Measurements from ENCODE around the gene IQCE.
"Not testable (repeated sequence)": the region's sequence is repeated elsewhere in the genome, so short reads cannot be mapped to it uniquely, and the experiment has no call there.

IQCE gene

DNA sequence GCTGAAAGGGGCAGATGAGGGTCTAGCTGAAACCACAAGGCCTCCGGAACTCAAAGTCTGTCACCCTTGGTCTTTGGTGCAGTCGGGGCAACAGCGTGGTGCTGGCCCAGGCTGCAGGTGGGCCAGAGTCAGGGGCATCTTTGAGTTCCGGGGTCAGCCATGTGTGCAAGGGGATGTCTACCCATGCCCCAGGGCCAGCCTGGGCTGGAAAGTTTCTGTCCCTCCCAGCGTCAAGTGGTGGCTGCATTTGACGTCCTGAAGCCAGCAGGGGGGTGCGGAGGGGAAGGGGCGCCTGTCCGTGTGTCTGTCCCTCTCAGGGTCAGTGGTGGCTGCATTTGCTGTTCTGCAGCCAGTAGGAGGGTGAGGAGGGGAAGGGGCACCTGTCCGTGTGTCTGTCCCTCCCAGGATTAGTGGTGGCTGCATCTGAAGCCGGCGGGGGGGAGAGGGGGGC lies 4.1 kb upstream of the IQCE start:
- no peak for DNase-seq

DNA sequence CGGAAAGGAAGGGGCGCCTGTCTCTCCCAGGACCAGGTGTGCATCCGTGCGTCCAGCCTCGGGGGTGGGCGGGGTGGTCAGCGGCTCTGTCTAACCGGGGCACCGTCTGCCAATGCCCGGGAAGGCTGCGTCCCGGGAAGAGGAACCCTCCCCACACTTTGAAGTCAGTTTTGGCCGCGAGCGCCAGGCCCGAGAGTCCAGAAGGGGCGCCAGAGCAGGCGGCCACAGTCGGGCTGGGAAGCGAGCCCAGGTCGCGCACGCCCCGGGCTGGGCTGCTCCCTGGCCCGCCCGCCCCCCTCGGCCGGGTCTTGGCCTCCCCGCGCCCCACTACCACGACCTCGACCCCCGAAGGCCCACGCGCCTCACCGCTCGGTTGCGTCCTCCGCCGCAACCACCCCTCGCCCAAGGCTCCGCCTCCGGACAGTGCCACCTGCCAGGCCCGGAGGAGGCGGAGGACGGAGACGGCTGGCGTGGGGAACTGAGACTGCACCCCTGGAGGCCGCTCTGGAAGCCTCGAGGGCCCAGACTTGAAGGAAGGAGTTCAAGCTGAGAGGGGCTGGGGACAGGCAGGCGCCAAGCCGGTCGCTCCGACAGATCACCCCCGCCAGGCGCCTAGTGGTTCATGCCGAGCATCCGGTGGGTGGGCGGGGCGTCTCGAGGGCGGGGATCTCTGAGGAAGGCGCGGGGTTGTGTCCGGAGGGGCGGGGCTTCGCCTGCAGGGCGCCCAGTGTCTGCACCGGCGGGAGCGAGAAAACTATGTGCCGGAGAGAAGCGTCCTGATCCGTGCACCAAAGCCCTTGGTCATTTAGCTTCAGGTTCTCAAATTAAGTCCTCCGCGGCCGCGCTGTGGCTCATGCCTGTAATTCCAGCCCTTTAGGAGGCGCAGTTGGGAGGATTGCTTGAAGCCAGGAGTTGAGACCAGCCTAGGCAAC lies 3.4 kb upstream of the IQCE start, which contains the start of gene BRAT1:
Gene BRAT1 (minus strand): TSS at position 404 of the 932 bp plus-strand sequence. CDS start 1,093 bp downstream, outside the sequence.
- peak; percentile 91 to 96 (median 92) for DNase-seq

DNA sequence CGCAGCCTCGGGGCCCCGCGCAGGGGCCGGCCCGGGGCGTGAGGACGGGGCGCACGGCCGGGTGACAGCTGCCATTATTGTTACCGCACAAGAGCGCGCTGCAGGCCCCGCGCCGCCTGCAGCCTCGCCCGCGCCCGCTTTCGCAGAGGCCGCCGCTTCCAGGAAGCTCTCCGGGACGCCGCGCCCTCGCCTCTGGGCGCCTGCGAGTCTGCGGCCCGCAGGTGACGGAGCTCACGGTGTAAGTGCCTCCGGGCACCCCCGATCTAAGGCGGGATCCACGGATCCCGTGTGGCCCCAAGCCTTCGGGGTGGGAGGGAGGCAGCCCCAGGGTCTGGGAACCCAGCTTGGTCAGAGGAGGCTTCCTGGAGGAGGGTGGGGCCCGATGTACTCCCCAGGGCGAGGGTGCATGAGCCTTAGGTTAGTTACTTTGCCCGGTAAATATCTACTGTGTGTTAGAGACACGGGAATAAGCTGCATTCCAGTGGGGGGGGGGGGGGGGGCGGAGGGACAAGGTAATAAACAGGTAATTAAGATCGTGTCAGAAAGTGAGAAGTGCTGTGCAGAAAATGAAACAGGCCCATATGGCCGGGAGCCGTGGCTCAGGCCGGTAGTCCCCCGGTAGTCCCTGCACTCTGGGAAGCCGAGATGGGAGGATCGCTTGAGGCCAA lies 638 bp downstream of the IQCE start:
- DNase-seq = peak in 2 of 5 donors; percentile 26 to 48

DNA sequence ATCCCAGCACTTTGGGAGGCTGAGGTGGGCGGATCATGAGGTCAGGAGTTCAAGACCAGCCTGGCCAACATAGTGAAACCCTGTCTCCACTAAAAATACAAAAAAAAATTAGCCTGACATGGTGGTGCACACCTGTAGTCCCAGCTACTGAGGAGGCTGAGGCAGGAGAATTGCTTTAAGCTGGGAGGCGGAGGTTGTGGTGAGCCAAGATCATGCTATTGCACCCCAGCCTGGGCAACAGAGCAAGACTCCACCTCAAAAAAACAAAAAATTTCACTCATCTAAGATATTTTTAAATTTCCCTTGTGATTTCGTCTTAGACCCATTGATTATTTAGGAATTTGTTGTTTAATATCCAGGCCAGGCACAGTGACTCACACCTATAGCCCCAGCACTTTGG lies 5.2 kb downstream of the IQCE start:
- DNase-seq = not testable (repeated sequence)

DNA sequence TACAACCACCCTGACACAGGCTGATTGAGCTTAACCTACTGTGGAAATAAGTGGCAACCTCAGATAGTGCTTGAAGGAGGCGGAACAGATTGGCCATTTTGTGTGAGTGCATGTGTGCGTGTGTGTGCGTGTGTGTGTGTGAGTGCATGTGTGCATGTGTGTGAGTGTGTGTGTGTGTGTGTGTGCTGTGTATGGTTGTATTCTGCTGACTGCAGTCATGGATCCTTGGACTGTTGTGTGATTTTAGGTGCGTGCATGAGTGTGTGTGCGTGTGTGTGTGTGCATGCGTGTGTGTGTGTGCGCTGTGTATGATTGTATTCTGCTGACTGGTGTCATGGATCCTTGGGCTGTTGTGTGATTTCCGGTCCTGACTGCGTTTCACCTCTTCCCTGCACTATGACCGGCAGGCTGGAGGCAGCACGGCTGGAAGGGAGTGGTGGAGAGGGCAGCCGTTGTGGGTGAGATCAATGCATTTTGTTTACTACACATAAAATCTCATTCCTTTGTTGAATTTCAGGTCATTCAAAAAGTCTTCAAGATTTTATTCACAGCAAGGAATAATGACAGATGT lies 6.3 kb downstream of the IQCE start:
- DNase-seq = no peak

DNA sequence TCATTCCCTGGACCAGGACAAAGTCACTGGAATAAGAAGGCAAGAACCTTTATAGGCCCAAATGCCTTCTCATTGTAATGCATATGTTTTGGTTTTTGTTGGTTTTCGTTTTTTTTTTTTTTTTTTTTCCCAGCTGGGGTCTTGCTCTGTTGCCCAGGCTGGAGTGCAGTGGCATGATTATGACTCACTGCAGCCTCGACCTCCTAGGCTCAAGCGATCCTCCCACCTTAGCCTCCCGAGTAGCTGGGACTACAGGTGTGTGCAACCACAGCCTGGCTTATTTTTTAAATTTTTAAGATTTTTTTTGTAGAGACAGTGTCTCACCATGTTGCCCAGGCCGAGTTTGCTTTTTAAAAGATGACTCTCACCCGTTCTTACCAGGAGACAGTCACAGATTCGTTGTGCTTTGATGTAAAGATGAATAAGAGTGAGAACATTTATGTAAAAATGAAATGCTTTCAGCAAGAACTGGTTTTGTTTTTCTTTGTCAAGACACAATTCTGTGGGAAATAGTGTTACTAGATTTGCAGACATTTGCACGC lies 7.6 kb downstream of the IQCE start:
- DNase-seq = no peak

DNA sequence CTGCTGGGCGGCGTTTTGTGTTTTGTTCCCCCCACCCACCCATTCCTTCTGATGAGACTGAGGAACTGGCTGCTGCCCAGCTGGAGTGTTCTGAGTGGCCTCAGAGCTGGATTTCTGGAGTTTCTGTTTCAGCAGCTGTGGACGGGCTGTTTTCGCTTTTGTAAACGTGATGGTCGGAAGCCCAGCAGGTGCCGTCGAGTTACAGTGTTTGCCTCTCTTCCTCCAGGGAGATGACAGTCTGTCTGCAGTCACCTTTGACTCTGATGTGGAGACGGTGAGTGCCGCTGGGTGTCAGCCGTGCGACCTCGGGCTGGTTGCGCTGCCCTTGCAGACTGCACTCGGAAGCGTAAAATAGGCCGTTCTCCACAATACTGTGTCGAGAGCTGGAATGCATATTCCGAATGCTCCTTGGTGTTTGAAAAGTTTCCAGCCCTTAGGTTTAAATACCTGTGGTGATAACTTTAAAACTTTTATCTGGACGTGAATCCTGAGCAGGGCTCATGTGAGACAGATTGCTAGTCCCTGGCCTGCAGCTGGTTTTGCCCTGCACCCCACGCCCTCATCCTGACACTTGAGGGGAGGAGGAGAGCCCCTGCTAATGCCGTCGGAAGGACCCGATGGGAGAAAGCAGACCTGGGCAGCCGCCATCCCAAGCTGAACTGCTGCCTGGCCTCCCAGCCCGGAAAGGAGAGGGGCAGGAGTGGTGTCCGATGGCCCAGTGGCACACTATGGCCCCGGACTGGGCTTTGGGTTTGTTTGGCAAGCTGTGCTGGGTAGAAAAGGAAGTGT lies 8.3 kb downstream of the IQCE start:
- peak in 1 of 5 donors; percentile 43 for DNase-seq

DNA sequence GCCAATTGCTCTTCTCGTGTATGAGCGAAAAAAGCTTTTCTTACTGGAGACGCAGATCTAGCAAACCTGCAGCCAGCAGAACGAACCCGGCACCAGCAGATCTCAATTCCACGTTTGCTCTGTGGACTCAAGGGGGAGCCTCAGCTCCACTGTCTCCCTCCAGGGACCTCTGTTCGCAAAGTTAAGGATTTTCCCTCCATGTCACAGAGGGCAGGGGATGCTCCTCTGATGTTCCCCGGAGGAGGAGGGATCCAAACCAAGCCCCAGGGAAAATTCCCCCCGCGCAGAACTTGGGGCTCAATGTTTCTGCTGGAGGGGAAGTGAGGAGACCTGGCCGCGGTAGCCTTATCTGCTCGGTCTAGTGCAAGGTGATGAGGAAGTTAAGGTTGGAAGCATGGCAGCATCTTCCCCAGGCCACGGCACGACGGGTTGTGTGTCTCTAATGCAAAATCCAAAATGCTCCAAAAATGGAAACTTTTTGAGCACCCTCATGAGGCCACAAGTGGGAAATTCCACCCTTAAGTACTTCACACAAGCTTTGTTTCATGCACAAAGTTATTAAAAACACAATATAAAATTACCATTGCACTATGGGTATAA lies 9.0 kb downstream of the IQCE start:
- DNase-seq = no peak

DNA sequence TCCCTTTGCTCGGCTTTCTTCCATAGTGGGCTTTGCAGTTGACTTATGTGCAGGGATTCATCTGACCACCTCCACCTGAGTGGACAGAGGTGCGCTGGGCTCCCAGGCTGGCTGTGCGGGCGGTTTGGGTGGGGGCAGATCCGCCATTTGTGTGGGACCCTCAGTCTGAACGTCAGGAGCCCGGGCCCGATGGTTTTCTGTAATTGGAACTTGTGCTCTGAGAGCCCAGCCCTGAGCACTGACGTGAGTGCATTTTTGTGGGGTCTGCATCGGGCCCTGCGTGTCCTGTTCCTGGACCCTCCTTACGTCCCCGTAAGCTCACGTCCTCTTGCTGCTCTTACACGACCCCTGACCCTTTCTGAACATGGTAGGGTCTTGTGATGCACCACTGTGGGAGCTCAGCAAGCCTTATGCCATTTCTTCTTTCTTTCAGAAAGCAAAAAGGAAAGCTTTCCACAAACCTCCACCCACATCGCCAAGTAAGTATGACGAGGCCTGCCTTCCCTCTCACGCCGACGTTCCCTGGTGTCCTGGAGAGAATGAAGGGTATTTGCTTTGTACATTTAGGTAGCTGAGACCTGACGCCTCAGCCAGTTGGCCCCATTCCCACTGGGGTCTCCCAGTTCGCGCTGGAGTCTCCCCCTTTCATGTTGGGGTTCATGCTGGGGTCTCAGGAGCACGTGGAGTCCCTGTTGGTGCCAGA lies 9.9 kb downstream of the IQCE start:
- no peak for DNase-seq

DNA sequence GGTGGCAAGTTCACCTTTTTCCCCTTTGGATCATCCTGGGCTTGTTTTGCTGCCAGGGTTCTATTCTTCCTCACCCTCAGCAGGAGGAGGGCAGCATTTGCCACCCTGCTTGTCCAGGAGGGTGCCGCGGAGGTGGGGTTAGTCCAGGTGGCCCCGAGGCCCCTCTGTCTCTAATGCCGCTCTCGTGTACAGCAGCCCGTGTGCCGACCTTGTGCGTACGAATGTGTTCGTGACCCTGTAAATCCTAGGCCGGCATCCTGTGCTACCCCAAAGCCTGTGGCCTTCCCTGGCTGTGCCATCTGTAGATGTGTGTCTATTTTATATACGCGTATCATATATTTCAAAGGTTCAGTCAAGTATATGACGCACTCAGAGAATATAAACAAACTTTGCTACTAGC lies 10.6 kb downstream of the IQCE start:
- DNase-seq = no peak

DNA sequence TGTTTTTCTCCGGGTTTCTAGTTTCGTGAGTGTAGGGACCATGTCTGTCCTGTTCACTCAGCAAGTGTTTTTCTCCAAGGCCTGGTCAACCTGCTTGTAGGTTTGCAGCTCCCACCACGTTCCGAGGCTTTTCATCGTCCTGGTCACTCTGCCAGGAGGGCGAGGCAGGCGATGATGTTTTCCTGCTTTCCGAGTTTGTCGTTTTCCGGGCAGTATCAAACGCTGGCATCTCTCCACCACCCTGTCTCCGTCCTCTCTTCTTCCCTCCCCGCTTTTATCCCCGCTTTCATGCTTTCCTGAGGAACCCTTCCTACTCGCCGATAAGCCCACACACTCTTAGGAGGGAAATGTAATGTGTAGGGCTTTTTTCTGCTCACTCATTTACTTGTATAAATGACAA lies 11.2 kb downstream of the IQCE start:
- DNase-seq = no peak

DNA sequence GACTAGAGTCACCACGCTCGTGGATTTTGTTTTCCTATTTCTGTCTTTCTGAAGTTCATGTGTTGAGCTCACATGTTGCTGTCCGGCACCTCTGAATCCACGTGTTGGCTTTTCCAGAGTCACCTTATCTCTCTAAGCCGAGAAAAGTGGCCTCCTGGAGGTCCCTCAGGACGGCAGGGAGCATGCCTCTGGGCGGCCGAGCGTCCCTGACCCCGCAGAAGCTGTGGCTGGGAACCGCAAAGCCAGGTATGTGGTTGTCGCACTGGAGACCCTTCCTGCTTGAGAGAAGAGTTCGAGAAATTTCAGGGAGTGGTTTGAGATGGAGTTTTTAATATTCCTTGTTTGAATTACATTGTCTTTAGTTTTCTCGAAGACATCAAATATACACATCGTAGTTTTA lies 12.6 kb downstream of the IQCE start:
- DNase-seq = no peak

DNA sequence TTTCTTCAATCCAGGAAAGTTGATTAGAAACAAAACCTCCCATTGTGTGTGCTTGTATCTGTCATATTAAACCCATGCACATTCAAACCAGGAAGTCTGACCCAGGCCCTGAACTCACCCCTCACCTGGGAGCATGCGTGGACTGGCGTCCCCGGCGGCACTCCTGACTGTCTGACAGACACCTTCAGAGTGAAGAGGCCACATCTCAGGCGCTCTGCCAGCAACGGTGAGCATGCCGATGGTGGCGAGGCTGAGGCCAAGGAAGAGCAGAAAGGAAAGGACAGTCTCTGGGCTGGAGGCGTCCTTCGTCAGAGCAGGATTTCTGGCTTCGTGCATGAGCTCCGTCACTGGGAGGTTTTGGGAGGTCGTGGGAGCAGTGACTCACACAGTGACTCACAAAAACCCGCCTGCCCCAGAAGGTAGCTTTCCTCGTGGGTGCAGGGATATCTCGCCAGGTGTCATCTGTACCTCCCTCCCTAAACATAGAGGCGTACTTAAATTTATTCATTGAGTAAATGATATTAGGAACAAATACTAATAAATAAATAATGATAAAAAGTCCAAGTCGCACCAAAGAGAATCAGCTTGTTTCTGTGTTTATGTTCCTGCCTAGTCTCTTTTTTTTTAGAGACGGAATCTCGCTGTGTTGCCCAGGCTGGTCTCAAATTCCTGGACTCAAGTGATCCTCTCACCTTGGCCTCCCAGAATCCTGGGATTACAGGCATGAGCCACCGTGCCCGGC lies 13.5 kb downstream of the IQCE start:
- DNase-seq = no peak

DNA sequence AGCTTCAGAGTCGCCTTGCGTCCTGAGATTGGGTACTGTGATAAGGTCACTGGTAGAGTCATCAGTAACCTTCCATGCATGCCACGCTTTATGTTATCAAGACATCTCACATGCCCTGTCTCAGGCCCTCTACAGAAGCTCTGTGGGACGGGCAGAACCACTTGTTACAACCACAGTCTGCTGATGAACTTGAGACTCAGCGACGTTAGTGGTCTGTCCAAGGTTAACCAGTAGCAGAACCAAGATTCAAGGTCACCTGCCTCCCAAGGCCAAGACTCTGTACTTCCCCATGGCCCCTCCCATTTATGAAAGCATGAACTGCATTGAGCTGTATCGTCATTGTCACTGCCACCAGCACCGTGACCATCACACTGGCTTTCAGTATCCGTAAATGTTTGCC lies 15.0 kb downstream of the IQCE start:
- no peak for DNase-seq

DNA sequence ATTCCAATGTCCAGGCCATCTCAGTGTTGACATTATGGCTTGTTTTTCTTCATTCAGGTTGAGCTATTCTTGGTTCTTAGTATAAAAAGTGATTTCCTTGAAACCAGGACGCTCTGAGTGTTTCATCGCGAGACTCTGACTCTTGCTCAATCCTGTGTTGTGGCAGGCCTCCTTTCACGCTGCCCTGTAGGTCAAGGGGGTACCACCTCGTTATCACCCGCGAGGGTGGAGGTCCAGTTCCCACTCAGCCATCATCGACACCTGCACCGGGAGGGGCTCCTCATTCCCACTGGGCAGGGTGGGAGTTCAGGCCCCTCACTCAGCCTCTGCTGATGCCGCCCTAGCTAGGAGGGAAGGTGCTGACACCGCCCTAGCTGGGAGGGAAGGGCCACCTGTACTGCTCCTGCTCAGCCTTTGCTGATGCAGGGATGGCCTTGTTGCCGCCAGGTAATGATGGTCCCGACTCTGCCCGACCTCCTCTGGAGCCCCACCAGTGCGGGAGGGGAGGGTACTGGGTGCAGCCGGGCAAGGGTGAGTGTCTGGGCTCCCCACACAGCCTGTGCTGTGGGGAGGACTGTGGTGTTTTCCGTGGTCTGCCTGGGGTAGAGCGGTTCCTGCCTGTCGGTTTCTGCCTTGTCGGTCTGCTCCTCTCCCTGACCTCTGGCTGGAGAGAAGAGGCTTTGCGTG lies 16.4 kb downstream of the IQCE start:
- no peak for DNase-seq

DNA sequence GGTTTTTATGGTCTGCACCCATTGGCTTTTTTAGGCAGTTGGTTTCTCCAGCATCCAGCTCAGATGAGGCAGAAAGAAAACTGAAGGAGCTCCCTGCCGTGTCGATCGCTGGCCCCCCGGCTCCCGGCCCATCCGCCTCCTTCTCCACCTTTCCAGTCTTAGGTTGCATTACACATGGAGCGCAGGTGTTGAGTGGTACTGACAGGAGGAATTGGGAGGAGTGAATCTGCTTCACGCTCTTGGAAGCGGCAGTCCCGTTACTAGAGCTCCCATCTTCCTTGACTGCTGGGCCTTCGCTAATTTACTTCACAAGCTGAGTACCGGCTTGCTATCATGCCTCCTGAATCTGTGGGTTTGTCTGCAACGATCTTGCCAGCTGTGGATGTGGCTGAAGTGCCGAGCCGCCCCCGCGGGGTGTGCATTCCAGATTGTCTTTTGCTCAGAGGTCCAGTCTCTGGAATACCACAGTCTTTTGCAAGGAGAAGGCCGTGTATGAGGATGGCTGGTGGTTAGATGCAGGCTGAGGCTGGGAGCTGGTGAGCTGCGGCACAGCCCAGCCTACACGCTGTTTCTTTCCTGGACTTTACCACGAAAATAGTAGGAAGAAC lies 17.1 kb downstream of the IQCE start:
- no peak for DNase-seq

DNA sequence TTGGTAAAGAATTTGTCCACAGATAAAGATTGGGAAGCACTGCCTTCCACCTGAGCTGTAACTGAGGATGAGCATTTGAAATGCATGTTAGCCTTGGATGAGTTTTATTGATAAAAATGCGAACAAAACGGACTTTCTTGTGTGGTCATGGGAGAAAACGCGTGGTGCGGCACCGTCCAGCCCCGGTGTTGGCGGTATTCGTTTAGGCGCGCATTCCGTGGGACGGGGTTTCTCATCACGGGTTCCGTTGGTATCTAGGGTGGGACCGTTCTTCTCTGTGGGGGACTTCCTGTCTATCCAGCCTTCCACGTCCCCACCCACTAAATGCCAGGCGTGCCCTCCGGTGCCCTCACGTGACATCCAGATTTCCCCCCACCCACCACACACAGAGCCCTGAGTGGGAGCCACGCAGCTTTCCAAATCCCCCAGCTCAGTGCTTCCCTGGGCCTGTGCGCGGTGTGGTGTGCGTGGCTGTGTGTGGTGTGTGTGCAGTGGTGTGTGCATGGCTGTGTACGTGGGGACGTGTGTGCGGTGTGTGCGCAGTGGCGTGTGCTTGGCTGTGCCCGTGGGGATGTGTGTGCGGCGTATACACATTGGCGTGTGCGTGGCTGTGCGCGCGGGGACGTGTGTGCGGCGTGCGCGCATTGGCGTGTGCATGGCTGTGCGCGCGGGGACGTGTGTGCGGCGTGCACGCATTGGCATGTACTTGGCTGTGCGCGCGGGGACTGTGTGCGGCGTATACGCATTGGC lies 18.1 kb downstream of the IQCE start:
- DNase-seq = no peak

DNA sequence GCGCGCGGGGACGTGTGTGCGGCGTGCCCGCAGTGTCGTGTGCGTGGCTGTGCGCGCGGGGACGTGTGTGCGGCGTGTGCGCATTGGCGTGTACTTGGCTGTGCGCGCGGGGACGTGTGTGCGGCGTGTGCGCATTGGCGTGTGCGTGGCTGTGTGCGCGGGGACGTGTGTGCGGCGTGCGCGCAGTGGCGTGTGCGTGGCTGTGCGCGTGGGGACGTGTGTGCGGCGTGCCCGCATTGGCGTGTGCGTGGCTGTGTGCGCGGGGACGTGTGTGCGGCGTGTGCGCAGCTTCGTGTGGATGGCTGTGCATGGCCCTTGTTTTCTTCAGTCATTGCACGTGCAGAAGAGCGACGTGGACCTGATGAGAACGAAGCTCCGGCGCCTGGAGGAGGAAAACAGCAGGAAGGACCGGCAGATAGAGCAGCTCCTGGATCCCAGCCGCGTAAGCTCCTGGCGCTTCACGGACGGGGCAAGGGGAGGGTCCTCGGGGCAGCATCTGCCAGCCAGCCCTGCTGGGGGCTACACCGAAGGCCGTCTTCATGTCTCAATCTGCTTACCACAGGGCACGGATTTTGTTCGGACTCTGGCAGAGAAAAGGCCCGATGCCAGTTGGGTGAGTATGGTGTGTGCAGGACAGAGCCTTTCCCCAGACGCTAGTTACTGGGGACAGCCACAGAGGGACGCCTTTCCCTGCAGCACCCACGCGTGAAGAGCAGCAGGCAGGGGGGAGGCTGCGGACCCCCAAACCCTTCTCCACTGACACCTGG lies 19.3 kb downstream of the IQCE start:
- DNase-seq = no peak

All from T-helper 1 cell (primary cell).